Neural cell (in vitro differentiated cells): ENCODE measurements around the gene PLIN4. TPM values are rescaled to one million over a fixed set of nuclear protein-coding genes. Genes with fewer than 3 reads are reported as not detected.

Experiments
- H2AFZ ChIP-seq: fragments of 200-600, 300-800 bp; sonication (generic), shearing (Covaris generic); 2 replicates; pipeline ENCODE4 v1.6.0; 2014; ENCODE audit warnings: low read depth, mild to moderate bottlenecking, antibody characterized with exemption, low read length, moderate library complexity
- H3F3A ChIP-seq: fragments of 200-600 bp; shearing (Covaris generic); 2 replicates; pipeline ENCODE4 v1.6.1; 2016; ENCODE audit warnings: mild to moderate bottlenecking, moderate library complexity, mixed read lengths, antibody characterized with exemption, low read length; ENCODE audit not compliant: insufficient read depth, poor library complexity, severe bottlenecking
- H3K27ac ChIP-seq: fragments of 200-600, 300-800 bp; sonication (generic), shearing (Covaris generic); 2 replicates; pipeline ENCODE4 v1.5.1; 2014; ENCODE audit warnings: mild to moderate bottlenecking, low read length, moderate library complexity
- H3K27me3 ChIP-seq: fragments of 300-800, 200-600 bp; sonication (generic), shearing (Covaris generic); 2 replicates; pipeline ENCODE4 v1.6.0; 2014; ENCODE audit warnings: mild to moderate bottlenecking, low read depth, low read length, moderate library complexity; ENCODE audit not compliant: insufficient read depth
- H3K36me3 ChIP-seq: fragments of 300-800, 200-600 bp; sonication (generic), shearing (Covaris generic); 2 replicates; pipeline ENCODE4 v1.5.1; 2014; ENCODE audit warnings: mild to moderate bottlenecking, antibody characterized with exemption, low read length, moderate library complexity; ENCODE audit not compliant: insufficient read depth
- H3K4me2 ChIP-seq: fragments of 300-800, 200-600 bp; sonication (generic), shearing (Covaris generic); 2 replicates; pipeline ENCODE4 v1.6.0; 2014; ENCODE audit warnings: mild to moderate bottlenecking, low read length
- H3K4me3 ChIP-seq: fragments of 300-800, 200-600 bp; sonication (generic), shearing (Covaris generic); 2 replicates; pipeline ENCODE4 v1.5.1; 2014; ENCODE audit warnings: mild to moderate bottlenecking, low read length, moderate library complexity
- H3K79me2 ChIP-seq: fragments of 200-600 bp; shearing (Covaris generic); replicated peaks from 2 replicates; pipeline ENCODE4 v1.6.0; 2014; ENCODE audit warnings: mild to moderate bottlenecking, low read length, moderate library complexity; ENCODE audit not compliant: insufficient read depth
- H3K9ac ChIP-seq: fragments of 300-800, 200-600 bp; sonication (generic), shearing (Covaris generic); 2 replicates; pipeline ENCODE4 v1.6.1; 2016; ENCODE audit warnings: mild to moderate bottlenecking, low read length, mixed read lengths
- H3K9me2 ChIP-seq: fragments of 200-600 bp; shearing (Covaris generic); 2 replicates; pipeline ENCODE4 v1.6.1; 2016; ENCODE audit warnings: mild to moderate bottlenecking, low read length, mixed read lengths; ENCODE audit not compliant: insufficient read depth
- H3K9me3 ChIP-seq: fragments of 200-600, 300-800 bp; sonication (generic), shearing (Covaris generic); 2 replicates; pipeline ENCODE4 v1.6.1; 2016; ENCODE audit warnings: mild to moderate bottlenecking, mixed run types, low read length, moderate library complexity, mixed read lengths
- H4K20me1 ChIP-seq: fragments of 200-600 bp; shearing (Covaris generic); 2 replicates; pipeline ENCODE4 v1.6.1; 2016; ENCODE audit warnings: mild to moderate bottlenecking, mixed run types; ENCODE audit not compliant: insufficient read depth
- EP300 ChIP-seq: fragments of 450-650 bp; conservative IDR thresholded peaks from 2 replicates; pipeline ENCODE4 v1.6.1; 2014; ENCODE audit warnings: antibody characterized with exemption, mild to moderate bottlenecking, moderate library complexity; ENCODE audit not compliant: poor library complexity, severe bottlenecking
- EZH2 ChIP-seq: fragments of 200-600, 300-800 bp; shearing (Covaris generic), sonication (generic); IDR thresholded peaks from 2 replicates; pipeline ENCODE4 v1.6.1; 2014; ENCODE audit warnings: antibody characterized with exemption, low read length, borderline replicate concordance, mild to moderate bottlenecking; ENCODE audit not compliant: insufficient read depth, poor library complexity, severe bottlenecking
- MXI1 ChIP-seq: fragments of 450-650 bp; conservative IDR thresholded peaks from 2 replicates; pipeline ENCODE4 v1.6.1; 2014; ENCODE audit warnings: antibody characterized with exemption, mild to moderate bottlenecking; ENCODE audit not compliant: poor library complexity, severe bottlenecking
- POLR2AphosphoS5 ChIP-seq: IDR thresholded peaks from 2 replicates; pipeline ENCODE4 v1.6.1; 2012
- RAD21 ChIP-seq: fragments of 450-650 bp; conservative IDR thresholded peaks from 2 replicates; pipeline ENCODE4 v1.6.1; 2014; ENCODE audit warnings: antibody characterized with exemption, mild to moderate bottlenecking, moderate library complexity
- SMC3 ChIP-seq: fragments of 450-650 bp; conservative IDR thresholded peaks from 2 replicates; pipeline ENCODE4 v1.6.1; 2014; ENCODE audit warnings: antibody characterized with exemption, mild to moderate bottlenecking, moderate library complexity; ENCODE audit not compliant: poor library complexity
- TAF1 ChIP-seq: IDR thresholded peaks from 2 replicates; pipeline ENCODE4 v1.6.1; 2012; ENCODE audit warnings: low read depth
- polyA plus RNA-seq: library from polyadenylated mRNA; depleted of rRNA; stranded (reverse); fragments of >200 nt; gene quantifications from 2 replicates; pipeline ENCODE4 v1.2.3, GENCODE V29; 2014
- TF ChIP-seq, protein P1 (sequence below): IDR thresholded peaks from 2 replicates; pipeline ENCODE4 v1.6.1; 2012; ENCODE audit warnings: borderline replicate concordance
- TF ChIP-seq, protein P2 (sequence below): fragments of 450-650 bp; IDR thresholded peaks from 2 replicates; pipeline ENCODE4 v1.5.1; 2014; ENCODE audit warnings: antibody characterized with exemption, mild to moderate bottlenecking, moderate library complexity; ENCODE audit not compliant: poor library complexity, severe bottlenecking

PLIN4 gene
- polyA plus RNA-seq, 1 donor from 2014 or later, result not detected

DNA sequence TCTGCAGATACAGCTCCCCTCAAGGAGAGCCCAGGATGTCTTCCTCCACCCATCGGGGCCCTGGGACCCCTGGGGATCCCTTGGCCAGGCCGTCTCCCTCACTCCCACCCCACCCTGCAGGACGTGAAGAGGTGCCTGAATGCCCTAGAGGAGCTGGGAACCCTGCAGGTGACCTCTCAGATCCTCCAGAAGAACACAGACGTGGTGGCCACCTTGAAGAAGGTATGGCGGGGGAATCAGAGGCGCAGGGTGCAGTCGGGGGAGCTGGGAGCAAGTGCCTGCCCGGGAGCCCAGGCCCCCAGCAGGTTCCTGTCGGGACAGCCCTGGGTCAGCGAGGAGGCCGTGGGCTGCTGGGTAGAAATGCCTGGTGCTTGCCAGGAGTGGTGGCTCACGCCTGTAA, 19.6 kb downstream of the PLIN4 start:
- Histone ChIP-seq H3K27me3 (no peaks in the 10 kb centered on the region), H3K9ac (no peak overlapping the region), H3K4me2 (no peak overlapping the region), H2AFZ (no peak overlapping the region), H4K20me1 (no peaks in the 10 kb centered on the region), H3K9me2 (no peaks in the 10 kb centered on the region), H3K9me3 (no peaks in the 10 kb centered on the region), H3K79me2 (no peaks in the 10 kb centered on the region), H3K36me3 (no peaks in the 10 kb centered on the region), H3K4me3 (no peak overlapping the region), H3F3A (no peaks in the 10 kb centered on the region), H3K27ac (no peak overlapping the region)
- TF ChIP-seq EP300, result no peak
- TF ChIP-seq TAF1, result no peak
- TF ChIP-seq EZH2, result no peak
- TF ChIP-seq MXI1, result no peak
- TF ChIP-seq, protein P1, sequence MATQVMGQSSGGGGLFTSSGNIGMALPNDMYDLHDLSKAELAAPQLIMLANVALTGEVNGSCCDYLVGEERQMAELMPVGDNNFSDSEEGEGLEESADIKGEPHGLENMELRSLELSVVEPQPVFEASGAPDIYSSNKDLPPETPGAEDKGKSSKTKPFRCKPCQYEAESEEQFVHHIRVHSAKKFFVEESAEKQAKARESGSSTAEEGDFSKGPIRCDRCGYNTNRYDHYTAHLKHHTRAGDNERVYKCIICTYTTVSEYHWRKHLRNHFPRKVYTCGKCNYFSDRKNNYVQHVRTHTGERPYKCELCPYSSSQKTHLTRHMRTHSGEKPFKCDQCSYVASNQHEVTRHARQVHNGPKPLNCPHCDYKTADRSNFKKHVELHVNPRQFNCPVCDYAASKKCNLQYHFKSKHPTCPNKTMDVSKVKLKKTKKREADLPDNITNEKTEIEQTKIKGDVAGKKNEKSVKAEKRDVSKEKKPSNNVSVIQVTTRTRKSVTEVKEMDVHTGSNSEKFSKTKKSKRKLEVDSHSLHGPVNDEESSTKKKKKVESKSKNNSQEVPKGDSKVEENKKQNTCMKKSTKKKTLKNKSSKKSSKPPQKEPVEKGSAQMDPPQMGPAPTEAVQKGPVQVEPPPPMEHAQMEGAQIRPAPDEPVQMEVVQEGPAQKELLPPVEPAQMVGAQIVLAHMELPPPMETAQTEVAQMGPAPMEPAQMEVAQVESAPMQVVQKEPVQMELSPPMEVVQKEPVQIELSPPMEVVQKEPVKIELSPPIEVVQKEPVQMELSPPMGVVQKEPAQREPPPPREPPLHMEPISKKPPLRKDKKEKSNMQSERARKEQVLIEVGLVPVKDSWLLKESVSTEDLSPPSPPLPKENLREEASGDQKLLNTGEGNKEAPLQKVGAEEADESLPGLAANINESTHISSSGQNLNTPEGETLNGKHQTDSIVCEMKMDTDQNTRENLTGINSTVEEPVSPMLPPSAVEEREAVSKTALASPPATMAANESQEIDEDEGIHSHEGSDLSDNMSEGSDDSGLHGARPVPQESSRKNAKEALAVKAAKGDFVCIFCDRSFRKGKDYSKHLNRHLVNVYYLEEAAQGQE, result no peak
- TF ChIP-seq, protein P2, sequence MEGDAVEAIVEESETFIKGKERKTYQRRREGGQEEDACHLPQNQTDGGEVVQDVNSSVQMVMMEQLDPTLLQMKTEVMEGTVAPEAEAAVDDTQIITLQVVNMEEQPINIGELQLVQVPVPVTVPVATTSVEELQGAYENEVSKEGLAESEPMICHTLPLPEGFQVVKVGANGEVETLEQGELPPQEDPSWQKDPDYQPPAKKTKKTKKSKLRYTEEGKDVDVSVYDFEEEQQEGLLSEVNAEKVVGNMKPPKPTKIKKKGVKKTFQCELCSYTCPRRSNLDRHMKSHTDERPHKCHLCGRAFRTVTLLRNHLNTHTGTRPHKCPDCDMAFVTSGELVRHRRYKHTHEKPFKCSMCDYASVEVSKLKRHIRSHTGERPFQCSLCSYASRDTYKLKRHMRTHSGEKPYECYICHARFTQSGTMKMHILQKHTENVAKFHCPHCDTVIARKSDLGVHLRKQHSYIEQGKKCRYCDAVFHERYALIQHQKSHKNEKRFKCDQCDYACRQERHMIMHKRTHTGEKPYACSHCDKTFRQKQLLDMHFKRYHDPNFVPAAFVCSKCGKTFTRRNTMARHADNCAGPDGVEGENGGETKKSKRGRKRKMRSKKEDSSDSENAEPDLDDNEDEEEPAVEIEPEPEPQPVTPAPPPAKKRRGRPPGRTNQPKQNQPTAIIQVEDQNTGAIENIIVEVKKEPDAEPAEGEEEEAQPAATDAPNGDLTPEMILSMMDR, result no peak
- no peak for TF ChIP-seq RAD21
- TF ChIP-seq POLR2AphosphoS5, result no peak

DNA sequence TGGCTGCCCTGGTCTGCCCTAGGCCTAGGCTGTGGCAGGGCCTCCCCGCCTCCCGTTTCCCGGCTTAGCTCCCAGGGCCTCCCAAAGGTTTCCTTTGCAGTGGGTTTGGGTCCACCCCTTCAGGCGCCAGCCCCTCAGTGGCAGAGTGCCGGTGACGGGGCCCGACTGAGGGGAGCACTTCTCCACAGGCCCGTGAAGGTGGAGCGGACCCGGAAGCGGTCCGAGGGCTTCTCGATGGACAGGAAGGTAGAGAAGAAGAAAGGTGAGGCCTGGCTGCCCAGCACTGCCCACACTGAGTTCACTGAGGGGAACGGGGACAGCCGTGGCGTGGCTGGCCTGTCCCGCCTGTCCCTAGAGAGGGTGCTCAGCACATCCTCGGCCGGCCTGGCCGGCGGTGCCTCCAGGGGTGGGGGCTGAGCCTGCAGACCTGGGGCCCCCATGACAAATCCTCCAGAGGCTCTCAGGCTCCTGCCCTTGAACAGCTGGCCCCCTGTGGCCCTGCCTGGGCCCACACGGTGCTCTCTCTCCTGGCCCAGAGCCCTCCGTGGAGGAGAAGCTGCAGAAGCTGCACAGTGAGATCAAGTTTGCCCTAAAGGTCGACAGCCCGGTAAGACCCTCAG, 20.4 kb downstream of the PLIN4 start:
- Histone ChIP-seq H3K4me3 (no peak overlapping the region), H3K79me2 (no peaks in the 10 kb centered on the region), H3K9me2 (no peaks in the 10 kb centered on the region), H3K4me2 (no peak overlapping the region), H3K36me3 (no peaks in the 10 kb centered on the region), H3K9ac (no peak overlapping the region), H3K9me3 (no peaks in the 10 kb centered on the region), H3K27ac (no peak overlapping the region), H4K20me1 (no peaks in the 10 kb centered on the region), H3K27me3 (no peaks in the 10 kb centered on the region), H3F3A (no peaks in the 10 kb centered on the region), H2AFZ (no peak overlapping the region)
- TF ChIP-seq, protein P1, result no peak
- TF ChIP-seq EZH2, result no peak
- TF ChIP-seq EP300, result no peak
- TF ChIP-seq, protein P2, result no peak
- no peak for TF ChIP-seq SMC3
- TF ChIP-seq RAD21, result no peak
